Skeletal muscle tissue (tissue), 4 donors: ENCODE data around the gene UMPS. TPM values are rescaled to one million over a fixed set of nuclear protein-coding genes. Genes with fewer than 3 reads are reported as not detected.
"Not testable (repeated sequence)": the region's sequence is repeated elsewhere in the genome, so short reads cannot be mapped to it uniquely, and the experiment has no call there.

ENCODE experiments used
- H3K27ac ChIP-seq: one replicate; pipeline ENCODE4 v1.7.0; 2013; ENCODE audit warnings: mild to moderate bottlenecking, low read depth, low read length, inconsistent platforms
- H3K27me3 ChIP-seq, 3 donors: one replicate each; pipeline ENCODE4 v1.7.0; 2013; ENCODE audit warnings: low read length in 3 of 3; ENCODE audit not compliant: control insufficient read depth in 3 of 3, insufficient read depth in 3 of 3
- H3K36me3 ChIP-seq, 3 donors: one replicate each; pipeline ENCODE4 v1.7.0; 2013; ENCODE audit warnings: low read length in 3 of 3; ENCODE audit not compliant: control insufficient read depth in 3 of 3, insufficient read depth in 3 of 3
- H3K4me1 ChIP-seq, 3 donors: one replicate each; pipeline ENCODE4 v1.7.0; 2013; ENCODE audit warnings: low read length in 3 of 3, mild to moderate bottlenecking in 3 of 3; ENCODE audit not compliant: control insufficient read depth in 3 of 3, insufficient read depth in 3 of 3
- H3K4me3 ChIP-seq, 3 donors: one replicate each; pipeline ENCODE4 v1.7.0; 2013; ENCODE audit warnings: low read length in 3 of 3
- H3K9ac ChIP-seq, 3 donors: one replicate each; pipeline ENCODE4 v1.7.0; 2013; ENCODE audit warnings: low read length in 3 of 3, mild to moderate bottlenecking in 3 of 3, moderate library complexity in 2 of 3, low read depth in 1 of 3
- H3K9me3 ChIP-seq, 3 donors: one replicate each; pipeline ENCODE4 v1.7.0; 2013; ENCODE audit warnings: low read length in 3 of 3; ENCODE audit not compliant: control insufficient read depth in 3 of 3
- total RNA-seq: library from RNA; depleted of rRNA; stranded (reverse); fragments of >200 nt; gene quantifications from one replicate; pipeline ENCODE4 v1.2.3, GENCODE V29; 2014
- donor health status: Osteomylitis.

The UMPS gene
- total RNA-seq, 1 donor from 2014 or later: 28.2 TPM

- Histone ChIP-seq H3K27me3 (no peaks in the 10 kb centered on the region), H3K9me3 (no peaks in the 10 kb centered on the region), H3K4me3 (no peak overlapping the region), H3K36me3 (peaks cover 0 to 10% (median 4%) of the 10 kb centered on the region in 3 donors), H3K9ac (peak overlapping the region in 1 of 3 donors; percentile 25), H3K27ac (no peak overlapping the region), H3K4me1 (peaks cover 67 to 78% (median 70%) of the 10 kb centered on the region in 3 donors)
These were observed 45.6 kb downstream of the UMPS start for GRCh38 chr3:124775877-124776276.

GRCh38 chr3:124776856-124777255, 46.6 kb downstream of the UMPS start:
- Histone ChIP-seq H3K9me3 (no peaks in the 10 kb centered on the region), H3K9ac (peak overlapping the region in 1 of 3 donors; percentile 40), H3K27ac (no peak overlapping the region), H3K27me3 (no peaks in the 10 kb centered on the region), H3K36me3 (peaks cover 0 to 10% (median 4%) of the 10 kb centered on the region in 3 donors), H3K4me1 (peaks cover 68 to 80% (median 70%) of the 10 kb centered on the region in 3 donors), H3K4me3 (no peak overlapping the region)

GRCh38 chr3:124777762-124778470, 47.7 kb downstream of the UMPS start:
- H3K27ac ChIP-seq: no peak overlapping the region
- H3K4me3 ChIP-seq: no peak overlapping the region
- H3K9me3 ChIP-seq: no peaks in the 10 kb centered on the region
- H3K9ac ChIP-seq: no peak overlapping the region
- peaks cover 65 to 75% (median 67%) of the 10 kb centered on the region in 3 donors for H3K4me1 ChIP-seq
- no peaks in the 10 kb centered on the region for H3K27me3 ChIP-seq
- peaks cover 0 to 10% (median 4%) of the 10 kb centered on the region in 3 donors for H3K36me3 ChIP-seq

DNA sequence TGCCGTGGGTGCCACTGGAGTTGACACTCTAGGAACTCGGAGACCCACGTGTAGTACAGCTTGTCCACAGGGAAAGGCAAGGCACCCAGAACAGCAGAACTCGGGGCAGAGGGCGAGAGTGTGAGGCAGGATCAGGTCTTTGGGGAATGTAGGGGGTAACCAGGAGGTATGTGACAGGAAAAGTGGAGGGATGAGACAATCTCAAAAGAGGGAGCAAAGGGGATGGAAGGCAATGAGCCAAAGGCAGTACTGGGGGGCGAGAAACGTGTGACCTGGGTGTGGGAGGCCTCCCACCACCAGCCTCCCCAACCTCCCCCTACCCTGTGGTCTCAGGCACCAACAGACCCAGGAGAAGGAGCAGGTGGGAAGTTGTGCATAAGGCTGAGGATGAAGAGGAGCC, 48.9 kb downstream of the UMPS start:
- Histone ChIP-seq H3K27ac (peak overlapping the region; percentile 97), H3K4me3 (peak overlapping the region in 1 of 3 donors; percentile 6), H3K27me3 (no peaks in the 10 kb centered on the region), H3K9me3 (no peaks in the 10 kb centered on the region), H3K4me1 (peaks cover 56 to 65% (median 59%) of the 10 kb centered on the region in 3 donors), H3K9ac (peak overlapping the region in 1 of 3 donors; percentile 79), H3K36me3 (peaks cover 0 to 10% (median 4%) of the 10 kb centered on the region in 3 donors)

- H3K4me3 ChIP-seq: peak overlapping the region in 2 of 3 donors; percentile 50 to 58
- H3K9ac ChIP-seq: peak overlapping the region; percentile 60 to 79 (median 79)
These were observed 49.5 kb downstream of the UMPS start for GRCh38 chr3:124779751-124780191.

DNA sequence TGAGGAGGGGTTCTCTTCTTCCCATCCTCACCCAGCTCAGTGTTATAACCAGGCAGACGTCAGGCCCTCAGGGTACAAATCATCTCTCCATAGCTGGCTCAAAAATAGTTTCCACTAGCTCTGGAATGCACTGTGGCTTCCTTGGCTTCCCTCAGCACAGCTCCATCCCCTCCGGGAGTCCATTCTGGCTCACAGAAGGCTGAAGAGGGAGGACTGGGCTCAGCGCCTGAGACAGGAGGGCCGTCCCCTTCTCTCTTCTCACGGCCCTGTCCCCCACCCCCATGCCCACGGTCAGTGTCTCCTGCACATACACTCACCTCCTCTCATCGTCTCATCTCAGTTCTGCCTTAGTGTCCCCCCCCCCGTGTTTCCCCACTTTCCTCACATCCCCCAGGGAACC, 50.1 kb downstream of the UMPS start:
- Histone ChIP-seq H3K9me3 (no peaks in the 10 kb centered on the region), H3K27me3 (no peaks in the 10 kb centered on the region), H3K4me3 (peak overlapping the region; percentile 38 to 58 (median 50)), H3K36me3 (peaks cover 0 to 10% (median 4%) of the 10 kb centered on the region in 3 donors), H3K9ac (peak overlapping the region; percentile 60 to 79 (median 79)), H3K27ac (peak overlapping the region; percentile 97), H3K4me1 (peaks cover 50 to 59% (median 52%) of the 10 kb centered on the region in 3 donors)

More at GRCh38 chr3:124779751-124780191, 49.5 kb downstream of the UMPS start:
- Histone ChIP-seq H3K4me1 (peaks cover 53 to 62% (median 56%) of the 10 kb centered on the region in 3 donors), H3K36me3 (peaks cover 0 to 10% (median 4%) of the 10 kb centered on the region in 3 donors), H3K9me3 (no peaks in the 10 kb centered on the region), H3K27me3 (no peaks in the 10 kb centered on the region), H3K27ac (peak overlapping the region; percentile 97)

- Histone ChIP-seq H3K9me3 (no peaks in the 10 kb centered on the region), H3K27me3 (no peaks in the 10 kb centered on the region), H3K27ac (peak overlapping the region; percentile 97), H3K9ac (peak overlapping the region; percentile 60 to 79 (median 79)), H3K36me3 (peaks cover 0 to 8% (median 4%) of the 10 kb centered on the region in 3 donors), H3K4me3 (peak overlapping the region; percentile 38 to 58 (median 50)), H3K4me1 (peaks cover 50 to 58% (median 53%) of the 10 kb centered on the region in 3 donors)
These were observed 50.7 kb downstream of the UMPS start for GRCh38 chr3:124780761-124781475.

DNA sequence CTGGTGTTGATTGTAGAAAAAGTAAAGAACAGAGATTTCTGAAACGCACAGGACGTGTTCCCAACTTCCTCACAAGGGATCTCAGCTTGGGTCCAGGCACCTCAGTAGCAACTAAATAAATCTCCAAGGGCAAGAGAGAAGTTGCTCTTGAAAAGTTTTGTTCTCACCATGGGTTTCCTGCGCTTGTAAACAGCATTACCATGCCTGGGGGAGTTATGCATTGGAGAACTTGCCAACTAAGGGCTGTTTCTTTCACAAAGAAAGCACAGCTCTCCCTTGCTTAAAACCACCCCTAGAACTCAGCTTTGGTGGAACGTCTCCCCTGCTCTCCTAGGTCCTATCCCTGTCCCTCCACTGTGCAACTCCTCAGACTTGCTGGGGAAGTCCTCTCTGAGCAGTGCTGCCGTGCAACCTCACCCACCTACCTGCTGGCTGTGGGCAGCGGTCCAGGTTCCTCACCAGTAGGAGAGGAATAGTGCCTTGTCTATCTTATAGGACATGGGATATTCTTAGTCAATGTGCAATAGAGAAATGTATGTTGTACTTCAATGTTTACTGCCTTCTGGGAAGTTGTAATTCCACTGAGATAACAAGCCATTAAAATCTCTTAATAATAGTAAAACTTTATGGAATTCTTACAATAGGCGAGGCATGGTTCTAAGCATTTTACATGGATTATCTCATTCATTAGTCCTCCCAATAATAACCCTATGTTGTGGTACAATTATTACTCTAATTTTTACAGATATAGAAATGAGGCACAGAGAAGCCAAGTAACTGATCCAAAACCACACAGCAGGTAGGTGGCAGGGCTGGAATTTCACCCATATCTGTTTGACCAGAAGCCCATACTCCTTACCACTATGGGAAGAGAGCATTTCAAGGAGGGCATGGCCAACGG, 51.5 kb downstream of the UMPS start:
- H3K9me3 ChIP-seq: no peaks in the 10 kb centered on the region
- peak overlapping the region; percentile 60 to 79 (median 79) for H3K9ac ChIP-seq
- peak overlapping the region; percentile 28 to 46 (median 38) for H3K4me3 ChIP-seq
- no peaks in the 10 kb centered on the region for H3K27me3 ChIP-seq
- H3K36me3 ChIP-seq: peaks cover 0 to 5% (median 4%) of the 10 kb centered on the region in 3 donors
- peaks cover 54 to 63% (median 60%) of the 10 kb centered on the region in 3 donors for H3K4me1 ChIP-seq
- peak overlapping the region; percentile 97 for H3K27ac ChIP-seq

GRCh38 chr3:124782377-124782712, 52.1 kb downstream of the UMPS start:
- not testable (repeated sequence) for H3K9ac ChIP-seq, H3K27me3 ChIP-seq, H3K36me3 ChIP-seq, H3K4me3 ChIP-seq, H3K9me3 ChIP-seq
- H3K27ac ChIP-seq: peak overlapping the region; percentile 97
- peaks cover 60 to 66% (median 65%) of the 10 kb centered on the region in 3 donors for H3K4me1 ChIP-seq
